ENCODE measurements around the gene KCNJ4.

The KCNJ4 gene

DNA sequence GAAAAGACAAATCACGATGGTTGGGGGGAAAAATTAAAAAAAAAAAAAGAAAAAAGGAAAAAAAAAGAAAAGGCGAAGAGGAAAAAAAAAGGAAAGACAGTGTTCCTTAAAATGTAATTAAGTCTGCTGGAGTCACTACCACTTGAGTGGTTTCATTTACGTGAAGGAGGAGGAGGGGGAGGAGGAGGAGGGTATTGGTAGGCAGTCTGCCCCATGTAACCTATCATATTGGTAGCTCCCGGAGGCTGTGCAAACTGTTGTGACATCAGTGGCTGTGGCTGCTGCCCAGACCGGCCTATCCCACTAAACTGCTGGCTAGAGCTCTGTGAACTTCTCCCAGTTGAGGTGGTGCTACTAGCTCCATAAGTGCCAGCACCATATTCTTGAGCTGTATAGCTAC lies 30.8 kb upstream of the KCNJ4 start:
- ATAC-seq (ENCODE audit: insufficient read depth, low read depth), result peak; percentile 33; the same call in 2 of the 3 replicates
- Histone ChIP-seq H3K9me3 (ENCODE audit: insufficient read depth, low read length, severe bottlenecking) (no peaks in the 10 kb centered on the region), H3K27me3 (ENCODE audit: insufficient read depth, low read length, poor library complexity) (no peaks in the 10 kb centered on the region), H4K20me1 (ENCODE audit: insufficient read depth, low read length) (peaks cover 40% of the 10 kb centered on the region), H3K4me3 (ENCODE audit: low read depth in 1 of 2, low read length in 2 of 2) (no peak overlapping the region), H3K4me1 (ENCODE audit: insufficient read depth, low read length) (no peaks in the 10 kb centered on the region), H3K9ac (ENCODE audit: low read depth, low read length) (no peak overlapping the region), H3K79me2 (ENCODE audit: insufficient read depth, low read length) (peaks cover 12% of the 10 kb centered on the region), H3K4me2 (ENCODE audit: insufficient read depth, low read length) (no peak overlapping the region), H3K27ac (ENCODE audit: low read length) (no peak overlapping the region), H3K36me3 (ENCODE audit: insufficient read depth, low read length) (peaks cover 96% of the 10 kb centered on the region), H2AFZ (ENCODE audit: low read depth, low read length) (no peak overlapping the region)
- TF ChIP-seq, protein P1, sequence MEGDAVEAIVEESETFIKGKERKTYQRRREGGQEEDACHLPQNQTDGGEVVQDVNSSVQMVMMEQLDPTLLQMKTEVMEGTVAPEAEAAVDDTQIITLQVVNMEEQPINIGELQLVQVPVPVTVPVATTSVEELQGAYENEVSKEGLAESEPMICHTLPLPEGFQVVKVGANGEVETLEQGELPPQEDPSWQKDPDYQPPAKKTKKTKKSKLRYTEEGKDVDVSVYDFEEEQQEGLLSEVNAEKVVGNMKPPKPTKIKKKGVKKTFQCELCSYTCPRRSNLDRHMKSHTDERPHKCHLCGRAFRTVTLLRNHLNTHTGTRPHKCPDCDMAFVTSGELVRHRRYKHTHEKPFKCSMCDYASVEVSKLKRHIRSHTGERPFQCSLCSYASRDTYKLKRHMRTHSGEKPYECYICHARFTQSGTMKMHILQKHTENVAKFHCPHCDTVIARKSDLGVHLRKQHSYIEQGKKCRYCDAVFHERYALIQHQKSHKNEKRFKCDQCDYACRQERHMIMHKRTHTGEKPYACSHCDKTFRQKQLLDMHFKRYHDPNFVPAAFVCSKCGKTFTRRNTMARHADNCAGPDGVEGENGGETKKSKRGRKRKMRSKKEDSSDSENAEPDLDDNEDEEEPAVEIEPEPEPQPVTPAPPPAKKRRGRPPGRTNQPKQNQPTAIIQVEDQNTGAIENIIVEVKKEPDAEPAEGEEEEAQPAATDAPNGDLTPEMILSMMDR (IDR thresholded peaks at IDR 0.05; ENCODE audit: borderline replicate concordance, extremely low read depth, low read length, poor library complexity, severe bottlenecking), result no peak
- TF ChIP-seq EZH2 (IDR thresholded peaks at IDR 0.05; ENCODE audit: borderline replicate concordance, low read depth, low read length, severe bottlenecking), result no peak
- no peak for DNase-seq

DNA sequence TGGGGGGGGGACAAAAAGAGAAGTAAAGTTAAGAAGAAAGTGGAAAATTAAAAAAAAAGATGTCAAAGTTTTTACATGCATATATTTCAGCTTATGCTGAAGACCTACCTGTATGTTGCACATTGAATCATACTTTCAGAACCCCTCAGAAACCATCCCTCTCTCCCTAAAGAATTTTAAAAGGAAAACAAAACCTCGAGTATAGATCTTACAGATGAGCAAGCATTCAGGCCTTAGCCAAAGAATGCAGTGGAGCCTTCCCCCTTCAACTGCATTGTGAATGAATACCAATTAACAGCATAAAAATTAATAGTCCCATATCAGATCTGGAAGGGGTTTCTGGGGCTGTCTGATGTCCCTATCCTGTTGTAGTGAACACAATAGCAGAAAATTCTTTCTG lies 29.2 kb upstream of the KCNJ4 start:
- DNase-seq (no peak), ATAC-seq (ENCODE audit: insufficient read depth, low read depth) (no peak)
- no peaks in the 10 kb centered on the region for H3K27me3 ChIP-seq (ENCODE audit: insufficient read depth, low read length, poor library complexity)
- H3K9ac ChIP-seq (ENCODE audit: low read depth, low read length), result no peak overlapping the region
- no peak overlapping the region for H3K4me3 ChIP-seq (ENCODE audit: low read depth in 1 of 2, low read length in 2 of 2)
- H3K4me2 ChIP-seq (ENCODE audit: insufficient read depth, low read length), result no peak overlapping the region
- peaks cover 80% of the 10 kb centered on the region for H3K36me3 ChIP-seq (ENCODE audit: insufficient read depth, low read length)
- no peaks in the 10 kb centered on the region for H3K4me1 ChIP-seq (ENCODE audit: insufficient read depth, low read length)
- H2AFZ ChIP-seq (ENCODE audit: low read depth, low read length), result no peak overlapping the region
- peaks cover 5% of the 10 kb centered on the region; the same call in 1 of the 2 replicates for H3K79me2 ChIP-seq (ENCODE audit: insufficient read depth, low read length)
- H3K27ac ChIP-seq (ENCODE audit: low read length), result 0 out of 2 replicates have a peak overlapping the region, but pooled peaks have one; percentile 6
- peaks cover 32% of the 10 kb centered on the region for H4K20me1 ChIP-seq (ENCODE audit: insufficient read depth, low read length)
- TF ChIP-seq, protein P1 (IDR thresholded peaks at IDR 0.05; ENCODE audit: borderline replicate concordance, extremely low read depth, low read length, poor library complexity, severe bottlenecking), result no peak
- TF ChIP-seq EZH2 (IDR thresholded peaks at IDR 0.05; ENCODE audit: borderline replicate concordance, low read depth, low read length, severe bottlenecking), result no peak
- no peaks in the 10 kb centered on the region for H3K9me3 ChIP-seq (ENCODE audit: insufficient read depth, low read length, severe bottlenecking)

DNA sequence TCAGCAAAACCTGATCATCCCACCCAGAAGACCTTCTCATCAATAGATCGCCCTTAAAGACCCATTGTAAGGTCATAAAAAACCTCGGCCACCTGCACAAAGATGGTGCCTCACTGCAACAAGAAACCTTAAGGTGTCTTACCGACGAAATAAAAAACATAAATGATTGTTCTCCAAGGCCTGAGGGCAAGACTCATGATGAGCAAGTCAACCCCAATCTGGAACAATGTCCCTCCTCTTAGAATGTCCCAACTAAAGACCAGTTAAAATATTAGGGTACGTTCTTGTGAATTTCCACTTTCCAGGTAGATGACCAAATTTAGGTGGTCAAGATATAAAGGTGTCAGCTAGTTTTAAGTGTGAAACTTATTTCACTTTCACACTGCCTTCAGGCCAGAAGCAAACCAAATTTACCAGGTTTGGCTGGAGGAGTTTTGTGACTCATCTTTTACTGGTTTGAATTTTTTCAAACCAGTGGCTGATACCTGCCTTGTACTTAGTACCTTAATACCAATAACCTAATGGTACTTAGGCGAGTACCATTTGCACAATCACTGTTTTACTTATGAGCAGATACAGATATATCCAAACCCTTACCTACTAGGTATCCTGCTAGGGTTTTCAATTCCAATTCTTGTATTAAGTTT lies 27.8 kb upstream of the KCNJ4 start:
- no peak overlapping the region for H3K9ac ChIP-seq (ENCODE audit: low read depth, low read length)
- peaks cover 30% of the 10 kb centered on the region for H4K20me1 ChIP-seq (ENCODE audit: insufficient read depth, low read length)
- DNase-seq, result no peak
- H3K9me3 ChIP-seq (ENCODE audit: insufficient read depth, low read length, severe bottlenecking), result no peaks in the 10 kb centered on the region
- H3K27me3 ChIP-seq (ENCODE audit: insufficient read depth, low read length, poor library complexity), result no peaks in the 10 kb centered on the region
- H3K79me2 ChIP-seq (ENCODE audit: insufficient read depth, low read length), result no peaks in the 10 kb centered on the region
- peaks cover 66% of the 10 kb centered on the region for H3K36me3 ChIP-seq (ENCODE audit: insufficient read depth, low read length)
- no peaks in the 10 kb centered on the region for H3K4me1 ChIP-seq (ENCODE audit: insufficient read depth, low read length)
- no peak overlapping the region for H2AFZ ChIP-seq (ENCODE audit: low read depth, low read length)
- ATAC-seq (ENCODE audit: insufficient read depth, low read depth), result no peak
- no peak overlapping the region for H3K4me2 ChIP-seq (ENCODE audit: insufficient read depth, low read length)
- H3K27ac ChIP-seq (ENCODE audit: low read length), result no peak overlapping the region
- H3K4me3 ChIP-seq (ENCODE audit: low read depth in 1 of 2, low read length in 2 of 2), result no peak overlapping the region
- TF ChIP-seq, protein P1 (IDR thresholded peaks at IDR 0.05; ENCODE audit: borderline replicate concordance, extremely low read depth, low read length, poor library complexity, severe bottlenecking), result no peak
